A549 (cell line): ENCODE data around the gene CACNG3. TPM values are rescaled to one million over a fixed set of nuclear protein-coding genes. Genes with fewer than 3 reads are reported as not detected.

Experiments
- ATAC-seq, 2 experiments: fragments of 200-7000 bp in 1 of 2; fragments of >200 bp in 1 of 2; cut with Nextera tagmentation in 1 of 2; cut with Tn5 transposase in 1 of 2; 3 replicates each; pipeline versions ENCODE4 v1.8.0 to v1.9.1; 2018 to 2020; ENCODE audit warnings: mild to moderate bottlenecking in 1 of 2, moderate library complexity in 1 of 2
- CTCF ChIA-PET: fragments of 300-600 bp; sonication (Branson Sonifier 250); formaldehyde crosslinking; extraction: SDS; loops from one replicate; lab custom pipeline; 2021; ENCODE audit warnings: antibody characterized with exemption, inconsistent platforms; lab: Yijun Ruan, JAX
- POLR2A ChIA-PET: fragments of 350-600 bp; formaldehyde crosslinking; extraction: SDS; loops from one replicate; lab custom pipeline; 2021; ENCODE audit warnings: antibody characterized with exemption, inconsistent platforms; lab: Yijun Ruan, JAX
- DNase-seq, 2 experiments: peaks; one replicate each; pipeline versions ENCODE4 v3.0.0 to v3.0.0-alpha.2; 2011 to 2016; ENCODE audit warnings: low read depth in 1 of 2, low spot score in 1 of 2
- FAIRE-seq: peaks from 2 replicates; lab custom pipeline; 2011; peaks lifted over from hg19 to GRCh38; lab: Jason Lieb, UNC
- H3K27ac ChIP-seq, 2 experiments: fragments of >200 bp; sonication (Bioruptor Twin); formaldehyde crosslinking; 3 replicates each; pipeline ENCODE4 v1.5.1; 2016 to 2017
- H3K4me1 ChIP-seq: fragments of >200 bp; sonication (Bioruptor Twin); formaldehyde crosslinking; 3 replicates; pipeline ENCODE4 v1.6.1; 2016
- H3K4me2 ChIP-seq: fragments of >200 bp; sonication (Bioruptor Twin); formaldehyde crosslinking; 3 replicates; pipeline ENCODE4 v1.6.1; 2016
- H3K4me3 ChIP-seq: fragments of >200 bp; sonication (Bioruptor Twin); formaldehyde crosslinking; 3 replicates; pipeline ENCODE4 v1.5.1; 2016
- H3K9me3 ChIP-seq: fragments of >200 bp; sonication (Bioruptor Twin); formaldehyde crosslinking; 3 replicates; pipeline ENCODE4 v1.6.1; 2016
- ATOH8 ChIP-seq: fragments of 250-450 bp; sonication (Bioruptor Pico); IDR thresholded peaks from 2 replicates; pipeline ENCODE4 v1.5.0; 2020; ENCODE audit warnings: low read depth, mild to moderate bottlenecking, moderate library complexity
- CBX8 ChIP-seq: fragments of 200-600 bp; sonication (generic); IDR thresholded peaks from 2 replicates; pipeline ENCODE4 v1.6.1; 2016
- CEBPB ChIP-seq, 2 experiments: fragments of >200 bp in 1 of 2; sonication (Bioruptor Twin) in 1 of 2; formaldehyde crosslinking in 1 of 2; IDR thresholded peaks; 2 replicates each; pipeline ENCODE4 v1.6.1; 2012 to 2016
- CHD2 ChIP-seq: fragments of 150-350 bp; IDR thresholded peaks from 2 replicates; pipeline ENCODE4 v1.6.1; 2014; ENCODE audit warnings: low read length; ENCODE audit not compliant: partially characterized antibody
- CTCF ChIP-seq: fragments of >200 bp; sonication (Bioruptor Twin); formaldehyde crosslinking; IDR thresholded peaks from 3 replicates; pipeline ENCODE4 v1.5.1; 2016
- EHMT2 ChIP-seq: fragments of 200-600 bp; sonication (generic); IDR thresholded peaks from 2 replicates; pipeline ENCODE4 v1.6.1; 2016; ENCODE audit warnings: antibody characterized with exemption, low read depth, mild to moderate bottlenecking, moderate library complexity
- FOSB ChIP-seq: fragments of 250-450 bp; sonication (Bioruptor Pico); IDR thresholded peaks from 2 replicates; pipeline ENCODE4 v1.5.0; 2020; ENCODE audit warnings: mild to moderate bottlenecking, moderate library complexity
- FOXS1 ChIP-seq: fragments of 250-450 bp; sonication (Bioruptor Pico); IDR thresholded peaks from 2 replicates; pipeline ENCODE4 v1.5.0; 2020; ENCODE audit warnings: mild to moderate bottlenecking, moderate library complexity
- HDAC2 ChIP-seq: fragments of 200-600 bp; sonication (generic); IDR thresholded peaks from 2 replicates; pipeline ENCODE4 v1.6.1; 2016
- HEYL ChIP-seq: fragments of 250-450 bp; sonication (Bioruptor Pico); IDR thresholded peaks from 2 replicates; pipeline ENCODE4 v1.8.0; 2021; ENCODE audit warnings: mild to moderate bottlenecking, moderate library complexity
- KDM1A ChIP-seq: fragments of 200-600 bp; sonication (generic); IDR thresholded peaks from 2 replicates; pipeline ENCODE4 v1.6.1; 2016; ENCODE audit warnings: low read depth, mild to moderate bottlenecking
- MAFK ChIP-seq: fragments of 450-650 bp; IDR thresholded peaks from 2 replicates; pipeline ENCODE4 v1.6.1; 2014; ENCODE audit not compliant: partially characterized antibody
- NPAS2 ChIP-seq: fragments of 250-450 bp; sonication (Bioruptor Pico); IDR thresholded peaks from 2 replicates; pipeline ENCODE4 v1.8.0; 2022; ENCODE audit warnings: mild to moderate bottlenecking, moderate library complexity, borderline replicate concordance
- PHF8 ChIP-seq: fragments of 200-600 bp; sonication (generic); IDR thresholded peaks from 2 replicates; pipeline ENCODE4 v1.6.1; 2016; ENCODE audit warnings: low read depth, mild to moderate bottlenecking, antibody characterized with exemption, moderate library complexity, borderline replicate concordance
- POLR2A ChIP-seq: IDR thresholded peaks from 2 replicates; pipeline ENCODE4 v1.6.1; 2012; ENCODE audit warnings: mild to moderate bottlenecking, low read length
- POLR2AphosphoS2 ChIP-seq: conservative IDR thresholded peaks from 2 replicates; pipeline ENCODE4 v1.6.1; 2012; ENCODE audit warnings: low read length, improper control_type of control experiment, inconsistent platforms
- RFX5 ChIP-seq: fragments of 450-650 bp; IDR thresholded peaks from 2 replicates; pipeline ENCODE4 v1.7.1; 2014; ENCODE audit warnings: antibody characterized with exemption, mild to moderate bottlenecking, moderate library complexity
- RNF2 ChIP-seq: fragments of 200-600 bp; sonication (generic); IDR thresholded peaks from 2 replicates; pipeline ENCODE4 v1.6.1; 2016; ENCODE audit warnings: low read depth, mild to moderate bottlenecking, antibody characterized with exemption, moderate library complexity, borderline replicate concordance
- SMC3 ChIP-seq: fragments of >200 bp; sonication (Bioruptor Twin); formaldehyde crosslinking; IDR thresholded peaks from 3 replicates; pipeline ENCODE4 v1.6.1; 2018; ENCODE audit warnings: inconsistent platforms
- TFCP2L1 ChIP-seq: fragments of 250-450 bp; sonication (Bioruptor Pico); IDR thresholded peaks from 2 replicates; pipeline ENCODE4 v1.5.0; 2021; ENCODE audit warnings: mild to moderate bottlenecking
- TP53 ChIP-seq: fragments of 250-450 bp; sonication (Bioruptor Pico); IDR thresholded peaks from 2 replicates; pipeline ENCODE4 v1.5.0; 2021; ENCODE audit warnings: mild to moderate bottlenecking, moderate library complexity
- ZC3H11A ChIP-seq: fragments of 450-650 bp; IDR thresholded peaks from 2 replicates; pipeline ENCODE4 v1.6.1; 2014; ENCODE audit warnings: antibody characterized with exemption, mild to moderate bottlenecking
- ZFP36 ChIP-seq: fragments of 450-650 bp; IDR thresholded peaks from 2 replicates; pipeline ENCODE4 v1.6.1; 2014; ENCODE audit warnings: borderline replicate concordance; ENCODE audit not compliant: partially characterized antibody
- ZNF302 ChIP-seq: fragments of 250-450 bp; sonication (Bioruptor Pico); IDR thresholded peaks from 2 replicates; pipeline ENCODE4 v1.9.0; 2021; ENCODE audit warnings: inconsistent platforms, mild to moderate bottlenecking, moderate library complexity
- WGBS: methylation state at CpG from one replicate; pipeline ENCODE4 v1.1.6; 2017; ENCODE audit errors: missing lambda C conversion rate; 5-methylcytosine and 5-hydroxymethylcytosine counted together
- polyA plus RNA-seq, 4 experiments: library from polyadenylated mRNA; depleted of rRNA in 3 of 4; stranded (reverse); fragments of >200 nt; fragmentation: RNase III in 1 of 4; extraction: RNeasy Plus Mini Kit Qiagen cat#74134 plus additional on column Dnase treatment in 1 of 4; gene quantifications; 2 replicates in 3 of 4; 3 replicates in 1 of 4; pipeline ENCODE4 v1.2.3, GENCODE V29; 2011 to 2017
- TF ChIP-seq, protein P1 (sequence below): IDR thresholded peaks from 2 replicates; pipeline ENCODE4 v1.6.1; 2012; ENCODE audit warnings: low read depth, borderline replicate concordance
- TF ChIP-seq, protein P2 (sequence below): IDR thresholded peaks from 2 replicates; pipeline ENCODE4 v1.6.1; 2012
- TF ChIP-seq, protein P3 (sequence below): fragments of 450-650 bp; IDR thresholded peaks from 2 replicates; pipeline ENCODE4 v1.6.1; 2014; ENCODE audit warnings: antibody characterized with exemption

CACNG3 gene
- polyA plus RNA-seq, 2 of the 4 experiments (the other 2 are of a cell fraction): not detected

- TF ChIP-seq KDM1A (no peak), ZC3H11A (no peak), ZFP36 (no peak), PHF8 (no peak), CHD2 (no peak), RFX5 (no peak), CEBPB (IDR thresholded peaks at IDR 0.05) (peak; percentile 86 to 92), POLR2AphosphoS2 (no peak), NPAS2 (no peak)
Observed at GRCh38 chr16:24273508-24274182, 17.5 kb downstream of the CACNG3 start (continued).

- ChIA-PET POLR2A (no interaction called here), CTCF (no interaction called here)
- TF ChIP-seq KDM1A (no peak), CTCF (no peak), ATOH8 (CRISPR knock-in tag) (no peak)
- FAIRE-seq (no peak), ATAC-seq (no peak), DNase-seq (no peak)
- 78% methylated on average over 2 of the region's 2 CpGs for WGBS
- Histone ChIP-seq H3K9me3 (peaks cover 3% of the 10 kb centered on the region; the same call in 1 of the 3 replicates), H3K27ac (no peak overlapping the region), H3K4me3 (no peak overlapping the region), H3K4me2 (no peak overlapping the region), H3K4me1 (peaks cover 11% of the 10 kb centered on the region; the same call in 2 of the 3 replicates)
Observed at GRCh38 chr16:24275413-24275812, 19.3 kb downstream of the CACNG3 start.

- Histone ChIP-seq H3K4me1 (no peaks in the 10 kb centered on the region), H3K4me3 (no peak overlapping the region), H3K27ac (no peak overlapping the region), H3K4me2 (no peak overlapping the region), H3K9me3 (peaks cover 3% of the 10 kb centered on the region; the same call in 1 of the 3 replicates)
- ChIA-PET POLR2A (no interaction called here), CTCF (no interaction called here)
- 23% methylated on average over 8 of the region's 8 CpGs for WGBS
- FAIRE-seq (no peak), DNase-seq (no peak), ATAC-seq (no peak)
- TF ChIP-seq, protein P1, sequence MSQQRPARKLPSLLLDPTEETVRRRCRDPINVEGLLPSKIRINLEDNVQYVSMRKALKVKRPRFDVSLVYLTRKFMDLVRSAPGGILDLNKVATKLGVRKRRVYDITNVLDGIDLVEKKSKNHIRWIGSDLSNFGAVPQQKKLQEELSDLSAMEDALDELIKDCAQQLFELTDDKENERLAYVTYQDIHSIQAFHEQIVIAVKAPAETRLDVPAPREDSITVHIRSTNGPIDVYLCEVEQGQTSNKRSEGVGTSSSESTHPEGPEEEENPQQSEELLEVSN: no peak
- TF ChIP-seq RNF2 (no peak), POLR2A (no peak), FOSB (CRISPR knock-in tag) (no peak), FOXS1 (no peak), TP53 (CRISPR knock-in tag) (no peak), CBX8 (no peak), HEYL (CRISPR knock-in tag) (no peak), EHMT2 (no peak), ZNF302 (no peak), SMC3 (no peak), HDAC2 (no peak), CTCF (no peak), TFCP2L1 (CRISPR knock-in tag) (no peak), ATOH8 (CRISPR knock-in tag) (no peak), MAFK (no peak), RFX5 (no peak)
- TF ChIP-seq, protein P2, sequence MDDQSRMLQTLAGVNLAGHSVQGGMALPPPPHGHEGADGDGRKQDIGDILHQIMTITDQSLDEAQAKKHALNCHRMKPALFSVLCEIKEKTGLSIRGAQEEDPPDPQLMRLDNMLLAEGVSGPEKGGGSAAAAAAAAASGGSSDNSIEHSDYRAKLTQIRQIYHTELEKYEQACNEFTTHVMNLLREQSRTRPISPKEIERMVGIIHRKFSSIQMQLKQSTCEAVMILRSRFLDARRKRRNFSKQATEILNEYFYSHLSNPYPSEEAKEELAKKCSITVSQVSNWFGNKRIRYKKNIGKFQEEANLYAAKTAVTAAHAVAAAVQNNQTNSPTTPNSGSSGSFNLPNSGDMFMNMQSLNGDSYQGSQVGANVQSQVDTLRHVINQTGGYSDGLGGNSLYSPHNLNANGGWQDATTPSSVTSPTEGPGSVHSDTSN: no peak
- TF ChIP-seq, protein P3, sequence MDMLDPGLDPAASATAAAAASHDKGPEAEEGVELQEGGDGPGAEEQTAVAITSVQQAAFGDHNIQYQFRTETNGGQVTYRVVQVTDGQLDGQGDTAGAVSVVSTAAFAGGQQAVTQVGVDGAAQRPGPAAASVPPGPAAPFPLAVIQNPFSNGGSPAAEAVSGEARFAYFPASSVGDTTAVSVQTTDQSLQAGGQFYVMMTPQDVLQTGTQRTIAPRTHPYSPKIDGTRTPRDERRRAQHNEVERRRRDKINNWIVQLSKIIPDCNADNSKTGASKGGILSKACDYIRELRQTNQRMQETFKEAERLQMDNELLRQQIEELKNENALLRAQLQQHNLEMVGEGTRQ: no peak
Observed at GRCh38 chr16:24279982-24280515, 23.9 kb downstream of the CACNG3 start.
